Measurements from ENCODE around the gene KREMEN2. TPM values are rescaled to one million over a fixed set of nuclear protein-coding genes. Genes with fewer than 3 reads are reported as not detected.

KREMEN2 gene
- total and polyA plus RNA-seq, 2 experiments from 2014 or later = 3.6 to 4.9 TPM

DNA sequence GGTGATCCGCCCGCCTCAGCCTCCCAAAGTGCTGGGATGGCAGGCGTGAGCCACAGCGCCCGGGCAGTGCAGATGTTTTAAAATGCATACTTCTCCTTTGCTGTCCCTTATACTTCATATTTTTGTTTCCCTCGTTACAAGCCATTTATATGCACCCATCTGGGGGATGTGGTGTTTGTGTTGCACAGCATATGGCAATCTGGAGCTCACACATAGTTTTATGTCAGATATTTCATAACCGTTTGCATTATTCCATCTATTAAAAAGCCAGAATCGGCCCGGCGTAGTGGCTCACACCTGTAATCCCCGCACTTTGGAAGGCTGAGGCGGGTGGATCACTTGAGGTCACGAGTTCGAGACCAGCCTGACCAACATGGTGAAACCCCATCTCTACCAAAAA lies 40.6 kb upstream of the KREMEN2 start:
- no peaks in the 10 kb centered on the region for H3K36me3 ChIP-seq (replicated peaks; ENCODE audit: insufficient read depth, low read depth)
- H3K4me2 ChIP-seq = no peak overlapping the region
- H2AFZ ChIP-seq = no peak overlapping the region
- H3K27me3 ChIP-seq = no peaks in the 10 kb centered on the region
- H3K4me1 ChIP-seq (ENCODE audit: insufficient read depth) = no peaks in the 10 kb centered on the region
- H3K79me2 ChIP-seq = no peaks in the 10 kb centered on the region
- H3K4me3 ChIP-seq = no peak overlapping the region
- TF ChIP-seq EZH2phosphoT487 (IDR thresholded peaks at IDR 0.05; ENCODE audit: low read depth, severe bottlenecking, unreplicated experiment) (no peak), EZH2 (IDR thresholded peaks at IDR 0.05; ENCODE audit: borderline replicate concordance) (no peak)
- TF ChIP-seq, protein P1, sequence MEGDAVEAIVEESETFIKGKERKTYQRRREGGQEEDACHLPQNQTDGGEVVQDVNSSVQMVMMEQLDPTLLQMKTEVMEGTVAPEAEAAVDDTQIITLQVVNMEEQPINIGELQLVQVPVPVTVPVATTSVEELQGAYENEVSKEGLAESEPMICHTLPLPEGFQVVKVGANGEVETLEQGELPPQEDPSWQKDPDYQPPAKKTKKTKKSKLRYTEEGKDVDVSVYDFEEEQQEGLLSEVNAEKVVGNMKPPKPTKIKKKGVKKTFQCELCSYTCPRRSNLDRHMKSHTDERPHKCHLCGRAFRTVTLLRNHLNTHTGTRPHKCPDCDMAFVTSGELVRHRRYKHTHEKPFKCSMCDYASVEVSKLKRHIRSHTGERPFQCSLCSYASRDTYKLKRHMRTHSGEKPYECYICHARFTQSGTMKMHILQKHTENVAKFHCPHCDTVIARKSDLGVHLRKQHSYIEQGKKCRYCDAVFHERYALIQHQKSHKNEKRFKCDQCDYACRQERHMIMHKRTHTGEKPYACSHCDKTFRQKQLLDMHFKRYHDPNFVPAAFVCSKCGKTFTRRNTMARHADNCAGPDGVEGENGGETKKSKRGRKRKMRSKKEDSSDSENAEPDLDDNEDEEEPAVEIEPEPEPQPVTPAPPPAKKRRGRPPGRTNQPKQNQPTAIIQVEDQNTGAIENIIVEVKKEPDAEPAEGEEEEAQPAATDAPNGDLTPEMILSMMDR (IDR thresholded peaks at IDR 0.05; ENCODE audit: poor library complexity) = no peak
- no peaks in the 10 kb centered on the region for H3K9me3 ChIP-seq (ENCODE audit: low read depth)
- no peaks in the 10 kb centered on the region for H4K20me1 ChIP-seq (ENCODE audit: insufficient read depth, poor library complexity, severe bottlenecking)
- no peak overlapping the region for H3K27ac ChIP-seq
- WGBS (ENCODE audit: low lambda C conversion rate, missing lambda C conversion rate) = 97% methylated on average over 14 of the region's 14 CpGs
- DNase-seq (ENCODE audit: low spot score) = no peak
- H3K9me2 ChIP-seq (replicated peaks; ENCODE audit: insufficient read depth) = no peaks in the 10 kb centered on the region

DNA sequence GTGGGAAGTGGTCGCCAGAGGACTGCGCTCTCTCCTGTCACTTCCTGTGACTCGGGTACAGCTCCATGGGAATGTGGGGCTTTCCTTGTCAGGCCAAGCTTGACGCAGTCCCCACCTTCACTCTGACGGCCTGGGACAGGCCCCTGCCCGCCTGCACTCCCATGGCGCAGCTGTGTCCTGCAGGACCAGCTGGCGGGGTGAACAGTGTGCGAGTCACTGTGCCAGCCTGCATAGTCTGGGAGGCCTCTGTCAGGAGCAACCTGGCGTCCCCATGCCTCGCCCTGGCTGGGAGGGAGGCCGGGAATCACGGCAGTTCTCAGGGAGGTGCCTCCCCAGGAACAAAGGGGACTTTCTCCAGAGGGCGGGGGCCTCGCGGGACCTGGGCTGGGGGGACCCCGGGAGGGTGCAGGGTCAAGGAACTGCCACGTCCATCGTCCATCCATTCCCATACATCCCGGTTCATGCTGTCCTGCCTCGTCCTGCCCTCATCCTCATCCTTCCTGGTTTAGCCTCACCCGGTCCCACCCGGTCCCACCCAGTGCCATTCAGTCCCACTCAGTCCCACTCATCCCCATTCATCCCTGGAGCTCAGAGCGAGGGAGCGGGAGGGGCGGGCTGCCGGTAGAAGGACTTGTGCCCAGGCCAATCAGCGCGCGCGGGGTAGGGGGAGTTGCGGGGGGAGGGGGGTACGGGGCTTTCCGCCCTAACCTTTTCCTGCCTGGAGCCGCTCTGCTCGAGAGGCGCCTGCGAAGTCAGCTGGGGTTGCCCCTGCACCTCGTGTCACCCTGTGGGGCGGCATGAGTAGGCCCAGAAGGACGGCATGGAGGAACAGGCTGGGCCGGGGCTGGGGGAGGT lies 38.9 kb upstream of the KREMEN2 start:
- TF ChIP-seq EZH2 (IDR thresholded peaks at IDR 0.05; ENCODE audit: borderline replicate concordance) (no peak), EZH2phosphoT487 (IDR thresholded peaks at IDR 0.05; ENCODE audit: low read depth, severe bottlenecking, unreplicated experiment) (no peak)
- TF ChIP-seq, protein P1 (IDR thresholded peaks at IDR 0.05; ENCODE audit: poor library complexity) = no peak
- H3K27ac ChIP-seq = no peak overlapping the region
- no peak overlapping the region for H2AFZ ChIP-seq
- no peaks in the 10 kb centered on the region for H3K4me1 ChIP-seq (ENCODE audit: insufficient read depth)
- WGBS (ENCODE audit: low lambda C conversion rate, missing lambda C conversion rate) = 70% methylated on average over 22 of the region's 42 CpGs
- H3K79me2 ChIP-seq = no peaks in the 10 kb centered on the region
- no peaks in the 10 kb centered on the region for H3K9me3 ChIP-seq (ENCODE audit: low read depth)
- H3K36me3 ChIP-seq (replicated peaks; ENCODE audit: insufficient read depth, low read depth) = no peaks in the 10 kb centered on the region
- H3K9me2 ChIP-seq (replicated peaks; ENCODE audit: insufficient read depth) = no peaks in the 10 kb centered on the region
- DNase-seq (ENCODE audit: low spot score) = no peak
- H3K27me3 ChIP-seq = no peaks in the 10 kb centered on the region
- peak overlapping the region; percentile 49 for H3K4me2 ChIP-seq
- H4K20me1 ChIP-seq (ENCODE audit: insufficient read depth, poor library complexity, severe bottlenecking) = no peaks in the 10 kb centered on the region
- H3K4me3 ChIP-seq = no peak overlapping the region

DNA sequence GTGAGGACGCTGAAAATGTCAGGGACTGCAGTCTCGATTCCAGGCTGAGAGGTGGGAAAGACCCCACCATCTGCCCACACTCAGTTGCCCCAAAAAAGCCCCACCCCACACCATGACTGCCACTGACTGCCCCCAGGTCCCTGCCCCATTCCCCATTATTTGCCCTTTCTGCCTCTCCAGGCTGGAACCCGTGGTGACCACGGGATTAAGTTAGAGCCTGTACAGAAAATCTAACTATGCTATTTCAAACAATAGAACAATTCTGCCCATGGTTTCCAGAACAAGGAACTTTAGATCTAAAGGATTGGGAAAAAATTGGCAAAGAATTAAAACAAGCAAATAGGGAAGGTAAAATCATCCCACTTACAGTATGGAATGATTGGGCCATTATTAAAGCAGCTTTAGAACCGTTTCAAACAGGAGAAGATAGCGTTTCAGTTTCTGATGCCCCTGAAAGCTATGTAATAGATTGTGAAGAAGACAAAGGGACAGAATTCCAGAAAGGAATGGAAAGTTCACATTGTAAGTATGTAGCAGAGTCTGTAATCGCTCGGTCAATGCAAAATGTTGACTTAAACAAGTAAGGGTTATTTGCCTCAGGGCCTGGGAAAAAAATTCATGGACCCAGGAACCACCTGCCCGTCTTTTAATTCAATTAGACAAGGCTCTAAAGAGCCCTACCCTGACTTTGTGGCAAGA lies 38.0 kb upstream of the KREMEN2 start:
- Histone ChIP-seq H3K36me3 (replicated peaks; ENCODE audit: insufficient read depth, low read depth) (no peaks in the 10 kb centered on the region), H3K9me2 (replicated peaks; ENCODE audit: insufficient read depth) (no peaks in the 10 kb centered on the region), H3K4me2 (no peak overlapping the region), H3K4me3 (no peak overlapping the region), H3K4me1 (ENCODE audit: insufficient read depth) (no peaks in the 10 kb centered on the region), H3K79me2 (no peaks in the 10 kb centered on the region), H3K9me3 (ENCODE audit: low read depth) (no peaks in the 10 kb centered on the region), H3K27ac (no peak overlapping the region), H4K20me1 (ENCODE audit: insufficient read depth, poor library complexity, severe bottlenecking) (no peaks in the 10 kb centered on the region), H3K27me3 (no peaks in the 10 kb centered on the region), H2AFZ (no peak overlapping the region)
- TF ChIP-seq EZH2 (IDR thresholded peaks at IDR 0.05; ENCODE audit: borderline replicate concordance) (no peak), EZH2phosphoT487 (IDR thresholded peaks at IDR 0.05; ENCODE audit: low read depth, severe bottlenecking, unreplicated experiment) (no peak)
- TF ChIP-seq, protein P1 (IDR thresholded peaks at IDR 0.05; ENCODE audit: poor library complexity) = no peak
- 75% methylated on average over 9 of the region's 9 CpGs for WGBS (ENCODE audit: low lambda C conversion rate, missing lambda C conversion rate)
- no peak for DNase-seq (ENCODE audit: low spot score)
